ENCODE data around the gene LYPLAL1.
"Not testable (repeated sequence)": the region's sequence is repeated elsewhere in the genome, so short reads cannot be mapped to it uniquely, and the experiment has no call there.

The LYPLAL1 gene

DNA sequence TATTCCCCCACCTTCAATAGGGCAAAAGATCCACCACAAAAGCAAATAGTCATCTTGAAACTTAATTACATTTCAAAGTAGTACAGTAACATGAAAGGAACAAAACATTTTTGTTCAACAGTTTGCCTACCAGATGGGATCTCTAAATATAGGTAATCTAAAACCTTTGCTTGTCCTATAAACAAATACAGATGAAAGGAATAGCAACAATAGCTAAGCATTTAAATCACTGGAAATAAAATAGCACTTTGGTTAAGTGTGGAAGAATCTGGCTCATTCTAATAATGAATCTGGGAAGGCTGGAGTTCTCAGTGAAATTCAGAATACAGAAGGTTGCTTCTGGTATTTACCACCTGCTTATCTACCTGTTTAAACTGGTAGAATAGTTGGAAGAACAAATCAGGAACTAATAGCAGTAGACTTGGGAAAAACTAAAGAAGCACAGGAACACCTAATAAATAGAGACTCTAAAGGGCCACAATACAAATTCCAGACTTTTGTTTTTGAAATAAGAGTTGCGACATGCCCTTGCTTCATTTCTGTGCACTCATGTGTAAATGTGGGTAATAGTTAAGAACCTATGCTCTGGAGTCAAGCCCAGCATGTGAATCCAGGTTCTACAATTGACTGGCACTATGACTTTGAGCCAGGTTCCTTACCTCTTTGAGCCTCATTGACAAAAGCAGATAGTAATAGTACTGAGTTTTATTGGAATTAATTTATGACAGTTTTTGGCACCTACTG is 2.3 kb upstream of the LYPLAL1 start:
- no peak for DNase-seq

DNA sequence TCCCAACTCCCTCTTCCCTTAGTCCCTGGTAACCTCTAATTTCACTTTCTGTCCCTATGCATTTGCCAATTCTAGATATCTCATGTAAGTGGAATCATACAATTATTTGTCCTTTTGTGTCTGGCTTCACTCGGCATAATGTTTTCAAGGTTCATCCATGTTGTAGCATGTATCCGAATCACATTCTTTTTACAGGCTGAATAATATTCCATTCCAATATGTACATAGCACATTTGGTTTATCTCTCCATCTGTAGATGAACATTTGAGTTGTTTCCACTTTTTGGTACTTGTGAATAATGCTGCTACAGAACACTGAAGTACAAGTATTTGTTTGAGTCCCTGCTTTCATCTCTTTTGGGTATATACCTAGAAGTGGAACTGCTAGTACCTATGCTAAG is 857 bp upstream of the LYPLAL1 start:
- DNase-seq = no peak

DNA sequence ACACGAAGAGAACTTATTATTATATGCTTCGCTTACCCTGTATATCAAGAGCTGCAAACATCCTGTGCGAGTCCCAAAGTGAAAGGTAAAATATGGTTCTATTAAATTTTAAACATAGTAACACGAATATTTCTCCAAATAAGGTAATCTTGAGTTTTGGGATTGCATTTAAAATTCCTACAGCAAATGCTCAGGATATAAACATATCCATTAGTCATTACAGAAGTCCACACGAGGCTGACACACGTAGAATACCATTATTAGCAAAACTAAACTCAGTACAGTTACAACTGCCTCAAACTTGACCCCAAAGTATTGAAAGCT is 282 bp upstream of the LYPLAL1 start:
- no peak for DNase-seq

DNA sequence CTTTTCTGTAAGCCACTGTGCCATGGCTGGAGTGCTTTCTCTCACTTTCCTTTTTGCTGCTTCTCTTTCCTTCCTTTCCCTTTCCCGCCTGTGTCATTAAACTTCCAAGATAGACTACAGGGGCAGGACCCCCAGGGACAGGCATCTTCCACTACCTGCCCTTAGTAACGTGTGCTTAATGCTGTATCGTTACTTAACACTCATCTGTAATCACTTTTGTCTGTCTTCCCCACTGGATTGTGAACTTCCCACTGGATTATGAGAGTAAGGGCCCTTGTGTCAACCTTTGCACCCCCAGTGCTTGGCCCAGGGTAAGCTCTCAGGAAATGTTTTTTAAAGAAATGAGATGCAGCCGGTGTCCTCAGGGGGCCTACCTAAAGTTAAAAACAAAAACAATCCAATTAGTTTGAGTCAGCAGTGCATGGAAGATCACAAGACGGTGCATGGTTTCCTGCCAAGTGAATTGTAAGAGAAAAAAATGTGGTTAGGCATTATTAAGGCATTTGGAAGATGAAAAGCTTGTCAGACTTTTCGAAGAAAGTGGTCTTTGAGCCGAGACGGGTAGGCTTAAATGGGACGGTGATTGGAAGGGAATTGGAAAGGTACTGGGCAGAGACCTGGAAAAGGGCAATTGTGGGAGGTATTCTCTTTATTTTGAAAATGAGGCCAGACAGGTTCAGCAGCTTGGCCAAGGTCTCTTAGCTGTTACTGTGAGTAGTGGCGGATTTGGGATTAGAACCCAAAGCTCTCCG is 958 bp downstream of the LYPLAL1 start:
- DNase-seq = no peak

DNA sequence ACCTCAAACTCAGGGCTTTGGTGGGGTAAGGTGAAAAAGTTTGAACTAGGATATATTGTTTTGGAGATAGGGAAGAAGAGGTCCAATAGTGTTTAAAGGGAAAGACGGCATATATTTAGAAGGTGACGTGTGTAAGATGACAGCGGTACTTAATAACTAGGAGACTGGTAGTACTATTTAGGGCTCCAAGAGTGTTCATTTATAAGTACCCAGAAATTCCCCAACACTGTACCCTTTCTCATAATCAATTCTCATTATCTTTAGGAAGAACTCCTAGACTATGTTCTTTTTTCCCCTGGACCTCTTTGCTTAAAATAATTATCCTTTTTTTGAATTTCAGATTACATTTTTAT is 1.5 kb downstream of the LYPLAL1 start:
- DNase-seq = no peak

DNA sequence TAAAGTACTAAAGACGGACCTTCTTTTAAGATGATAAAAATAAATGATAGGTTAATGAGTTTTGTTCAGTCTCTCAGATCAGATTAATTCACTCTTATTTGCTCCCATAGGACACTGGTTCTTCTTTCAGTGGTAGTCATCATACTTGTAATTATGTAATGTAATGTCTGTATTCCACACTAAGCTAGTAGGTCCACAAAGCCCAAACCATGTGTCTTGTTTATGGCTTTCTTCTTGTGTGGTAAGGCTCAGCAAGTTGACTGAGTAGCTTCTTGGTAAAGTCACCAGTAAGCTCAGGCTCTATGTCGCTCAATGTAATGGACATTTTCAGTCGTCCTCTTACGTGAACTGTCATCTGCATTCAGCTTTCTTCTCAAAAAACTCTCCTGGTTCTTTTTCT is 2.5 kb downstream of the LYPLAL1 start:
- DNase-seq = no peak

DNA sequence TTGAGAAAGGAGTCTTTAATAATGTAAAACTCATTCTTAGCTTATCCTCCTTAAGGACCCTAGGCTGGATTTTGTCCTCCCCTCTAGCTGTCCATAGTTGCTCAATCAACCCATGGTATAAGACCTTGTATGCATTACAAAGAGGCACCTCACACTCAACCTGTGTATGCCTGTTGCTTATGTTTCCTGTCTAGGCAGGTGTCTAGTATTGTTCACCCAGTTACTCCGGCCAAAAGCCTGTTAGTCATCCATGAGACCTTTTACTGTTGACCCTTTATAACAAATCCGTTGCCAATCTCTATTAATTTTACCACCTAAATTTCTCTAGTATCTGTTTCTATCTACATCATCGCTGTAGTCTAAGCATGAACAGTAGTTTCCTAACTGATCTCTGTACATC is 3.7 kb downstream of the LYPLAL1 start:
- no peak for DNase-seq

DNA sequence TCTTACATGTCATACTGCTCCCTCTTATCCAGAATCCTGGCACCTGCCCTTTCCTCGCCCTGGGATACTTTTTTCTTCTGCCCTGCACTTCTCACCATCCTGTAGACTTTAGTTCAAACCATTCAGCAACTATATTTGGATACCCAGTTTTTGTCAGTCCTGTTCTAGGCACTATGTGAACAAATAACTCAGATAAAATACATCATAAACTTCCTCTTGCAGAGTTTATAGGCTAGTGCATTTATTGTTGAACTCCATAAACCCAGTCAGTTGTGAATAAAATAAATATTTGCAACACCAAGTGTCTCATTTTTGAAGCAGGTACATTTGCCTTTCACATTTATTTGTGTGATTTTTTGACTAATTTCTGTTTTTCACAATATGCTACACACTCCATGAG is 4.3 kb downstream of the LYPLAL1 start:
- no peak for DNase-seq

DNA sequence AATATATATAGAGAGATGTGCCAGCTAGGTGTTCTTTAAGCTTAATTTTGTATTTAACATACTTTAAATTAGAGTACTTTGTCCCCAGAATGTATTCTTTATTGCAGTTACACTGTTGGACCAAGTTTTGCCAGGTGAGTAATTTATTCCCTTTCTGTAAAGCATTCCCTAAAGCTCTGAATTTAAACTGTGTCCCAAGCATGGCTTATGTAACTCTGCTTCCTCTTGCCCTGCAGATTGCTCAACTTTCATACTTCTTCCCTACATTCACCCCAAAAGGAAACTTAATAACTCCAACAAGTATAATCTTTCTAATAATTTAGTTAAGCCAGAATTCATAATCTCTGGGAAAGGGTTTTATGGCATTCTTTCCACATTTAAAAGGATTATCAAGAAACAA is 5.6 kb downstream of the LYPLAL1 start:
- DNase-seq = no peak

DNA sequence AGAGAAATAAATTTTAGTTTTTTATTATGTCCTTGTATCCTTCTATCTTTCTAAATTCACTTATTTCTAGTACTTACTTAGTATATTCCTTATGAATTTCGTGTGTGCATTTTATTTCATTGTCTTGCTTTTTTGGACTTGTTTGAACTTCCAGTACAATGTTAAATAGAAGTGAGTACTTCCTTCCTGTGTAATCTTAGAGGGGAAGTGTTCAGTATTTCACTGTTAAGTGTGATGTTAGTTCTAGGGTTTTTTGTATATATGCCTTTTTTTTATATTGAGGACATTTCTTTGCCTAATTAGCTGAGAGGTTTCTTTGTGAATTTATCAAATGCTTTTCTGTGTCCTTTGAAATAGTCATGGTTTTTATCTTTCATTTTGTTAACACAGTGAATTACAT is 10.7 kb downstream of the LYPLAL1 start:
- DNase-seq = no peak

DNA sequence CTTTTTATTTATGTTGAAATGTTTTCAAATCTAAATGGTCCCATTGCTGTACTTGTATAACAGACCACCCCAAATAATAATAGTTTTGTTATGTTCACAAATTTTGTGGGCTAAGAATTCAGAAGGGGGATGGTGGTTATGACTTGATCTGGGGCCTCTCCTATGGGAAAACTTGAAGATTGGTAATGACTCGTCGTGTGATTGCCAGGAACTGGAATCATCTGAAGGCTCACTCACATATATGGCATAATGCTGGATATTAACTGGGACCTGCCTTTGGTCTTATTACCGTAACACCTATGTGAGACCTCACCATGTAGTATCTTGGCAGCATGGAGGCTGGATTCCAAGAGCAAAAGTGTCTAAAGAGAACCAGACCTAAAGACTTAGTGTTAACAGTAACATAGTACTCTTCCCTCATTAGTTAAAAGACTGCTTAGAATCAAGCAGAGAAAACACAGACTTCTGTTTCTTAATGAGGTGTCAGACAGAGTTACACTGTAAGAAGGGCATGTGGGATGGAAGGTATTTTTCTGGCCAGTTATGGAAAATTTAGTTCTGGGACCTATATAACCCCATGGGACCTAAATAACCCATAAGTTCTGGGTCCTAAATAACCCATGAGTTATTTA is 11.9 kb downstream of the LYPLAL1 start:
- DNase-seq = no peak

DNA sequence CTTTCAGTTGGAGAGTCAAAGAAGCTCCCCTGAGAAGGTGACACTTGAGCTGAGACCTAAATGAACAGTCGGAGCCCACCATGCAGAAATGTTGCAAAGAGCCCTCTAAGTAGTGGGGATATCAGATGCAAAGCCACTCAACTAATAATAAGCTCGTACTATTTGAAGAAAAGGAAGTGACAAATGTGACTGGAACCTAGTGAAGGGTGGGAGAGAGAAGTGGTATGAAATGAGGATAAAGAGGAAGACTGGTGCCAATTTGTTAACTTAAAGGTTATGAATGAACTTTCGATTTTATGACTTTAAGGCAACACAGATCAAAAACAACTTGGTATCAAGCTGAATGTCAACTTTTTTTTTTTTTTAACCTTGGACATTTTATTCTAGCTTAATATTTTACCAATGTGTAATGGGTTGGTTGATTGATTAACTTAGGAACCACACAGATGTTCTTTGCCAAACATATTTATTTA is 14.7 kb downstream of the LYPLAL1 start:
- no peak for DNase-seq

DNA sequence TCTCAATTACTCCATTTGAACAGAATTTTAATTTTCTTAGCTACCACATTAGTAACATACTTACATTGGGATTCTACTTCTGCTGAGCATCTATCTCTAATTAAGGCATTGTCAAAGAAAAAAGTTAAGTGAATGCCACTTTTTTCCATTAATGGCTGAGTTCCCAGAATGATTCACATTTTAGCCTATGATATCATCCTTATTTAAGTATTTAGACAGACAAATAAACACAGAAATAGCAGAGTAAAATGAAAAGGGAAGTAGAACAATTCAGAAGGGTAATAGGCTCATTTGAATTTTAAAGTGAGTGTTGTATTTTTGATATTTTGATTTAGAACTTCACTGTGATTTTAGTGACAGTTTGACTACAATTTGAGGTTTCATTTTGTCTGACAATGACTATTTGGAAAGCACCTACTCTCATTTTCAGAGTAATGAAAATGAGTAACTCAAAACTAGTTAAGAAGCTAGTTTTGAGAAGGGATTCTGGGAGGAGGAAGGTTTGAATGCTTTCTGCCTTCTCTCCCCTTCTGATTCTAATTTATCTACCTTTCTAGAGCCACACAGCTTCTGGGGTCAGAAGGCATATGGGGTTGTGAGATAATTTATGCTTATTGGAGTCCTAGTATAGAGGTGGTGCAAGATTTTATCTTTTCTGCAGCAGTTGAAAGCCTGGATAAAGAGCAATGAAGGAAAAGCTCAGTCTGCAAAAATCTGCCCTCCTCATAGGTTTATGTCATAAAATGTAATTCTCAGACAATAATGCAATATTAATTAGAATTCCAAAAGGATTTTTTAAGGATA is 15.5 kb downstream of the LYPLAL1 start:
- no peak for DNase-seq

DNA sequence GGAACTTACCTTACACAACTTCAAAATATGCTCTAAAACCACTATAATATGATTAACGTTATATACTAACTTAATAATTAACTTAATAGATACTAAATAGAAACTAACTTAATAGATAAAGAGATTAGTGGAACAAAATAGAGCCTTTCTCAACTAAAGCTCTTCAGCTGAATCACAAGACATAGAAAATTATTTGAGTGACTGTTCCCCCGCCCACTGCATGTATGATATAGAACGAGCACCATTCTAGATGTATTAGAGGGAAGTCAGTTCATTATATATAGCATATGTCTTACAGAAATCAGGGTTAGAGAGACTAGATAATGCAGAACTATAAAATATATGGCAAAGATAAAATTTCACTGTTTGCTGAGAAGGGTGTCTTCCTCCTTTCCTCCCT is 16.3 kb downstream of the LYPLAL1 start:
- DNase-seq = no peak

DNA sequence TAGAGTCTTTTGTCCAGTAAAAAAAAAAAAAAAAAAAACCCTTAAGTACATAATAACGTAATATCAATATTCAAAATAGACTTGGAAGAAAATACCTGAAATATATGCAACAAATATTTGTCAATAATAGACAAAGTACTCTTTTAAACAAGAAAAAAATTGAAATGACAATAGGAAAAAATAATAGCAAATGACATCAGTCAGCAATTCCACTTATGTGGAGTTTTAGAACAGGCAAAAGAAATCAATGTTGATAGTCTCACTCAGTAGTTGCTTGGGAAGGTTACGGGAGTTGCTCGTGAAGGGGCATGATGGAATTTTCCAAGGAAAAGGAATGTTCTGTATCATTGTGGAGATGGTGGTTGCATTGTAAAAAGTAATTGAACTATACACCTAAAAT is 16.9 kb downstream of the LYPLAL1 start:
- DNase-seq = no peak

DNA sequence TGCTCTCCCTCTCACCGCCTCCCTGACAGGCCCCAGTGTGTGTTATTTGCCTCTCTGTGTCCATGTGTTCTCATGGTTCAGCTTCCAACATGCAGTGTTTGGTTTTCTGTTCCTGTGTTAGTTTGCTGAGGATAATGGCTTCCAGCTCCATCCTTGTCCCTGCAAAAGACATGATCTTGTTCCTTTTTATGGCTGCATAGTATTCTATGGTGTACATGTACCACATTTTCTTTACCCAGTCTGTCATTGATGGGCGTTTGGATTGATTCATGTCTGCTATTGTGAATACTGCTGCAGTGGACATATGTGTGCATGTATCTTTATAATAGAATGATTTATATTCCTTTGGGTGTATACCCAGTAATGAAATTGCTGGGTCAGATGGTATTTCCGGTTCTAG is 22.2 kb downstream of the LYPLAL1 start:
- not testable (repeated sequence) for DNase-seq

DNA sequence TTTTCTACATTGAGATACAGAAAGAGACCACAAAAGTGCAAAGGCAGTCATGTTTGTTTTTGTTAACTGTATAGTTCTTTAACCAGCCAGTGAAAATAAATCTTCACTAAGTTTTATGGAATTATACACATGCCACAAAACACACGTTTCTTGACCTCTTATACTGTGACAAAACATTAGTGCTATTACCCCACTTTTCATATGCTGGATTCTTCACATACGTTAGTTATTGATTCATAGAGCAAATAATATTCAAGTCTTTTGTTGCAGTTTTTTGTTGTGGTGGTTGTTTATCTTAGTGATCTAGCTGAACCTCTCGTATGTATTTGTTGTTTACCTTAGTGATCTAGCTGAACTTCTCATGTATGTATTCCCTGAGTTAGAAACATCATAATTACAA is 28.0 kb downstream of the LYPLAL1 start:
- DNase-seq = no peak

DNA sequence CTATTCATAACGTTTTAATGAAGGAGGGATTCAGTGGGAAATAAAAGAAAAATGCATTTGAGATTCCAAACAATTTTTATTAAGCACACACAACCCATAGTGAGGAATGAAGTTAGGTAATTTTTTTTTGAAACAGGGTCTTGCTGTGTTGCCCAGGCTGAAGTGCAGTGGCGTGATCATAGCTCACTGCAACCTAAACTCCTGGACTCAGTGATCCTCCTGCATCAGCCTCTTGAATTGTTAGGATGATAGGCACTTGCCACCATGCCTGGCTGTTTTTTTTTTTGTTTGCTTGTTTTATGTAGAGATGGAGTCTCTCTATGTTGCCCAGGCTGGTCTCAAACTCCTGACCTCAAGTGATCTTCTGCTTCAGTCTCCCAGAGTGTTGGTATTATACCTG is 28.9 kb downstream of the LYPLAL1 start:
- DNase-seq = no peak

DNA sequence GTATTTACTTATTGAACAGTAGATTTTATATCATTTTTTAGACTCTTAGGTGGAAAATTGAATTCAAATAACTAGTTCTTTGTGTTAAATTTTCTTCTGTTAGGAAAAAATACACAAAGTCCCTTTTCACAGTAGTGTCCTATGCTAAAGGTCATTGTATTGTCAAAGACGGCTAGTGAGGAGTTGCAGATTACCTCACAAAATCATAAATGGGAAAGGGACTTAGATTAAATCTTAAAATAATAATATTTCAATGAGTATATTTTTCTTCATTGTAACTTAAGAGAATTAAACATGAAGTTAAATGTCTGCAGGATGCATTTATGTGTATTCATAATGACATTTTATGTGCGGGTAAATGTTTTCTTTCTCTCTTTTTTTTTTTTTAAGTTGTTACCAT is 32.7 kb downstream of the LYPLAL1 start:
- no peak for DNase-seq

DNA sequence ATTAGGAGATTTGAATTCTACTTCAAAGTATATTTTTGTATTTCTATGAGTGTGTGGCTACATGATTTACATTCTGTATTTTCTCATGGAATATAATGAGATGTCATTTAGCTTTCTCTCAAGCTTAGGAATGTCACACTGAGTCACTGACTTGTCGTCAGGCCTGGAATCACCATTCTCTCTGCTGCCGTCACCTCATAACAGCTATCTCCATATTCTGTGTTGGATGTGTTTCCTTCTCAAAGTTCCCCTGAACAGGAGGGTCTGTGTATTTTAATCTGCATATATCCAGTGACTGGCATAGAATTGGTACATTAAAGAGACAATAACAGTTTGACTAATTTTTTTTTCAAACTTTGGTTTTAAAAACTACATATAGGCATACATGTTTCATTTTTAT is 35.9 kb downstream of the LYPLAL1 start:
- DNase-seq = no peak

DNA sequence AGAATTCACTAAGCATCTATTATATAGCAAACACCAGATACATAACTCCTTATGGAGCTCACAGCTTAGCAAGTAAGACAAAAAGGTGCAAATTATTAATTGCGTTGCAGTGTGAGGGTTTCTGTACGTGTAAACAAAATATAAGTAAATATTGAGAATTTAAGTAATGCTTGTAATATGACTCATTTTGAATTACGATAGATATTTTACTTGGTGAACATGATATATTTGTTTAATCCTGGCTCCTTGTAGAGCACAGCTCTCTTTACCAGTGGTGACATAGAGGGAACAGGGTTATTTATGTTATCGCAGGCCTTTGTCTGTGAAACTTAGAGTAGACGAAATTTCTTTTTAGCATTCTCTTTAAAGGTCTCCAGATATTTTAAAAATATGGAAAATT is 36.4 kb downstream of the LYPLAL1 start:
- no peak for DNase-seq

DNA sequence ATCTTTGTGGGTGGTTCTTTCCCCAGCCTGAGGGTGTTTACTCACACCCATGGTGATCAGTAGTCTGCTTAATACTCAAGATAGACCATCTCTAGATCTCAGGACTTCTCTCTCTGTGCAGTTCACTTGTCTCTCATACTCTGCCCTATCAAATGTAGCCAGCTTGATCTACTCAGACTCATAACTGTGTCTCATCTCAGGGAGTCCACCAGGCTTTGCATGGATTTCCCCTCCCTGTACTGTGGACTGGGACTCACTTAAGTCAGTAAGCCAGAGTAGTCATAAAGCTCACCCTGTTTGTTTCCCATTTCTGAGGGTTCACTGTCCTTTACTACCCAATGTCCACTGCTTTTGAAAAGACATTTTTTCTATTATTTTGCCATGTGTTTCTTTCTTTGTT is 41.8 kb downstream of the LYPLAL1 start:
- no peak for DNase-seq

DNA sequence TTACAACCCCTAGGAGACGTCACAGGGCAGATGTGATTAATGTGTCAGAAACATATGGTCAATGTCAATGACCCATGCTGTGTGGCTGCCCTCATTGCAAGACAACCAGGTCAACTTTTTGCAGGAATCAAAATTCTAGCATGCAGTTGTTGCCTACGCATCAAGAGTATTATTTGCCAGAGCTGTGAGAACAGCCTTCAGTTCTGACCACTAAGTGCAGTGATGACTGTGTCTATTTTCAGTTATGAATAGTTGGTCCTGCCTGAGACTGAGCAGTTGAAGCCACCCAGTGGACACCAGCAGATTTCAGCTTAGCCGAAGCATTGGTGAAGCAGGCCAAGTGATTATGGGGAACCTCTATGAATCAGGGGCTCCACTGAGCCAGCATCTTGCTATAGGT is 47.3 kb downstream of the LYPLAL1 start:
- no peak for DNase-seq

DNA sequence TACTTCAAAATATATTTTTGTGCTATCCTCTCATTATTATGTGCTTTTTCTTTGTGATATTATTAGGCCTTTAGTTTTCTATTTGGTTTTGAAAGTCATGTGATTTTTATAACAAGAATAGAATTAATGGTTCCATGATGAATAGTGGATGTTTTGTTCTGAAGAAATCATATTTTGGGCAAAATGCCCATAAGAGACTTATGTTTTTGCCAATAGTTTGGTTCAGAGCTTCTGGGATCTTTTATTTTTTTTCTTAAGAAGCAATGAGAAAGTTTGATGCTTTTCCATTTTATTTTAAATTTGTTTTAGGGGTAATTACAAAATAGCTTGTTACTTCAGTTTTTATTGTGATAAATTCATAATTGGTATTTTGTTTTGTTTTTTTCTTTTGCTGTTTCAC is 49.8 kb downstream of the LYPLAL1 start:
- DNase-seq = no peak
